Sigmoid colon (tissue), 7 donors: ENCODE measurements around the gene REC8. TPM values are rescaled to one million over a fixed set of nuclear protein-coding genes. Genes with fewer than 3 reads are reported as not detected.

Source experiments
- DNase-seq: peaks from one replicate; pipeline ENCODE4 v3.0.0-alpha.2; 2019
- H3K27ac ChIP-seq, 4 donors: fragments of 200-600 bp; sonication (generic); one replicate each; pipeline ENCODE4 v1.5.1; 2016 to 2019; ENCODE audit warnings: mild to moderate bottlenecking in 1 of 4
- H3K27me3 ChIP-seq, 3 donors: fragments of 200-600 bp; sonication (generic); one replicate each; pipeline ENCODE4 v1.5.1; 2019; ENCODE audit warnings: mild to moderate bottlenecking in 1 of 3
- H3K36me3 ChIP-seq, 4 donors: fragments of 200-600 bp; sonication (generic); one replicate each; pipeline ENCODE4 v1.5.1; 2016 to 2019
- H3K4me1 ChIP-seq, 4 donors: fragments of 200-600 bp; sonication (generic); one replicate each; pipeline ENCODE4 v1.5.1; 2017 to 2019
- H3K4me3 ChIP-seq, 4 donors: fragments of 200-600 bp; sonication (generic); one replicate each; pipeline ENCODE4 v1.5.1; 2017 to 2019; ENCODE audit warnings: mild to moderate bottlenecking in 2 of 4, moderate library complexity in 1 of 4
- H3K9me3 ChIP-seq, 4 donors: fragments of 200-600 bp in 3 of 4; sonication (generic) in 3 of 4; one replicate each; pipeline versions ENCODE4 v1.5.1 to v1.6.1; 2013 to 2019
- EP300 ChIP-seq, 4 donors: sonication (generic); formaldehyde crosslinking; IDR thresholded peaks; one replicate each; pipeline ENCODE4 v1.6.1; 2017; ENCODE audit warnings: antibody characterized with exemption in 4 of 4
- POLR2A ChIP-seq, 2 donors: fragments of 450-650 bp; IDR thresholded peaks; one replicate each; pipeline ENCODE4 v1.6.1; 2016; ENCODE audit warnings: antibody characterized with exemption in 2 of 2, mild to moderate bottlenecking in 2 of 2, moderate library complexity in 2 of 2
- POLR2AphosphoS5 ChIP-seq, 4 donors: sonication (generic); formaldehyde crosslinking; IDR thresholded peaks; one replicate each; pipeline ENCODE4 v1.6.1; 2017; ENCODE audit warnings: antibody characterized with exemption in 4 of 4
- WGBS, 2 donors: extraction: QIAGEN DNeasy Blood & Tissue Kit; methylation state at CpG; one replicate each; pipeline ENCODE4 v1.1.7; 2013; 5-methylcytosine and 5-hydroxymethylcytosine counted together
- intact Hi-C: fragments of 100-400 bp; cut with DNase I; formaldehyde crosslinking; loops from one replicate; pipeline ENCODE4 v1.15.1; 2023
- polyA plus RNA-seq, 3 donors: library from polyadenylated mRNA; stranded (reverse); fragments of 200-250 nt; gene quantifications; one replicate each; pipeline ENCODE4 v1.2.3, GENCODE V29; 2013
- total RNA-seq, 4 donors: library from RNA; depleted of rRNA; stranded (reverse); fragments of >200 nt; gene quantifications; one replicate each; pipeline ENCODE4 v1.1.0, GENCODE V29; 2016
- TF ChIP-seq, protein P1 (sequence below), 4 experiments: fragments of 450-650 bp in 3 of 4; fragments of 200-600 bp in 1 of 4; IDR thresholded peaks; one replicate each; pipeline ENCODE4 v1.5.1; 2016 to 2019; ENCODE audit warnings: antibody characterized with exemption in 4 of 4, mild to moderate bottlenecking in 3 of 4, moderate library complexity in 2 of 4
- donor health status: healthy with polysubstance abuse.
- donor health status: Bipolar disorder and iron deficiency.
- donor health status: healthy.

REC8 gene
- total and polyA plus RNA-seq, 7 donors, result 1.8 to 24.1 (median 6.4) TPM

DNA sequence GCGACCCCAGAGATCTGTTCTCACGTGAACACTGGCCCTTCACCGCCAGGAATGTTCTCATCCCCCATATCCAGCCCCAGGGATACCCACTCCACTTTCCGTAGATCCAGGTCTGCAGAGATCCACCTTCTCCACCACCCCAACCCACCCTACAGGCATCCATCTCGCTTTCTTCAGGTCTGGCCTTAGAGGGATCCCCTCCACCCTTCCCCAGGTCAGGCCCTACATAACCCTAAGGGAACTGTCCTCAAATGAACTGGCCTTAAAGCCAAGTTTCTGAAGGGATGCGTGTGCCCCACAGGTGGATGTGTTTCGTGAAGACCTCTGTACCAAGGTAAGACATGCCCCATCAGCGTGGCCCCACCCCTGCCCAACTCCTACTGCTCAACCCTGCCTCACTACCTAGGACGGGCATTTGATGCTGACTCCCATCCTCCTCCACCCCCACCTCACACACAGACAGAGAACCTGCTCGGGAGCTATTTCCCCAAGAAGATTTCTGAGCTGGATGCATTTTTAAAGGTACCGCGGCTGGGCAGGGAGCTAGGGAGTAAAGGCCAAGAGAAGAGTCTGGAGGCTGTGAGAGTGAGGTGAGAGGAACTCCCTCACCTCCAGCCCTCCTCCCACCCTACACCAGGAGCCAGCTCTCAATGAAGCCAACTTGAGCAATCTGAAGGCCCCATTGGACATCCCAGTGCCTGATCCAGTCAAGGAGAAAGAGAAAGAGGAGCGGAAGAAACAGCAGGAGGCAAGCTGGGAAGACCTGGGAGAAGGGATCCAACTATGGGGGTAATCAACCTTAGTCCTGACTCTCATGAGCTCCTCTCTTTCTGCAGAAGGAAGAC is 35.0 kb upstream of the REC8 start:
- peaks cover 0 to 45% (median 37%) of the 10 kb centered on the region in 4 donors for H3K4me1 ChIP-seq
- peak overlapping the region; percentile 85 to 99 (median 96) for H3K4me3 ChIP-seq
- no peak for DNase-seq
- no peaks in the 10 kb centered on the region for H3K9me3 ChIP-seq
- H3K27me3 ChIP-seq, result no peaks in the 10 kb centered on the region
- intact Hi-C loops, result loop anchor here (2.0 to 5.0 kb wide), 2 partner anchors 22 to 580 kb away; partner anchors contain the start of genes DCAF11, NRL and THTPA
- whole genome bisulfite sequencing, 2 donors, result 19 to 35% methylated on average over 13 of the region's 13 CpGs
- peaks cover 14 to 24% (median 17%) of the 10 kb centered on the region in 4 donors for H3K36me3 ChIP-seq
- TF ChIP-seq, protein P1, sequence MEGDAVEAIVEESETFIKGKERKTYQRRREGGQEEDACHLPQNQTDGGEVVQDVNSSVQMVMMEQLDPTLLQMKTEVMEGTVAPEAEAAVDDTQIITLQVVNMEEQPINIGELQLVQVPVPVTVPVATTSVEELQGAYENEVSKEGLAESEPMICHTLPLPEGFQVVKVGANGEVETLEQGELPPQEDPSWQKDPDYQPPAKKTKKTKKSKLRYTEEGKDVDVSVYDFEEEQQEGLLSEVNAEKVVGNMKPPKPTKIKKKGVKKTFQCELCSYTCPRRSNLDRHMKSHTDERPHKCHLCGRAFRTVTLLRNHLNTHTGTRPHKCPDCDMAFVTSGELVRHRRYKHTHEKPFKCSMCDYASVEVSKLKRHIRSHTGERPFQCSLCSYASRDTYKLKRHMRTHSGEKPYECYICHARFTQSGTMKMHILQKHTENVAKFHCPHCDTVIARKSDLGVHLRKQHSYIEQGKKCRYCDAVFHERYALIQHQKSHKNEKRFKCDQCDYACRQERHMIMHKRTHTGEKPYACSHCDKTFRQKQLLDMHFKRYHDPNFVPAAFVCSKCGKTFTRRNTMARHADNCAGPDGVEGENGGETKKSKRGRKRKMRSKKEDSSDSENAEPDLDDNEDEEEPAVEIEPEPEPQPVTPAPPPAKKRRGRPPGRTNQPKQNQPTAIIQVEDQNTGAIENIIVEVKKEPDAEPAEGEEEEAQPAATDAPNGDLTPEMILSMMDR (IDR thresholded peaks at IDR 0.05), result no peak
- no peak for TF ChIP-seq POLR2AphosphoS5 (IDR thresholded peaks at IDR 0.05)
- TF ChIP-seq EP300 (IDR thresholded peaks at IDR 0.05), result no peak
- no peak for TF ChIP-seq POLR2A (IDR thresholded peaks at IDR 0.05)
- H3K27ac ChIP-seq, result peak overlapping the region; percentile 93 to 95 (median 94)

DNA sequence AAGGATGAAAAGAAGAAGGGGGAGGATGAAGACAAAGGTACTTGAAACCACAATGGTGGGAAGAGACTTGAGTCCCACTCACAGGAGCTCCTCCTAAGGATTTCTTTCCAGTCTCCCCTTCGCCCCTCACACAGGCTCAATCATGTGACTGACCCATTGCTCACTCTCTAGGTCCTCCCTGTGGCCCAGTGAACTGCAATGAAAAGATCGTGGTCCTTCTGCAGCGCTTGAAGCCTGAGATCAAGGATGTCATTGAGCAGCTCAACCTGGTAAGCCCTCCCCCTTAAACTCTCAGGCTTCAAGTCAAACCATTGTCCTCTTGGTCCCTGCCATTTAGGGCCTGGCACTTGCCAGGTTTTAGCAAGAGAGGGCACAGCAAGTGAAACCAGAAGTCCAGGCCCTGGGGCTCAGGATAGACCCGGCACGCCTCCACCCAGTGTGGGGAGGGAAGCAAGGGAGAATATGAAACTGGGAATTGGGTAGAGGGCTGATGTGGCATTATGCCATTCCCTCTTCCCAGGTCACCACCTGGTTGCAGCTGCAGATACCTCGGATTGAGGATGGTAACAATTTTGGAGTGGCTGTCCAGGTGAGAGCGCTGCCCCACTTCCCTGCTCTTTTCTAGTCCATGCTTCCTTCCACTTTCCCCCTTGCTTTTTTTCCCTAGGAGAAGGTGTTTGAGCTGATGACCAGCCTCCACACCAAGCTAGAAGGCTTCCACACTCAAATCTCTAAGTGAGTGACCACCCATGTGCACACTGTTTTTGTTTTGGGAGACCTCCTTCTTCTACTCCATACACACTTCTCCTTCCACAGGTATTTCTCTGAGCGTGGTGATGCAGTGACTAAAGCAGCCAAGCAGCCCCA is 34.1 kb upstream of the REC8 start:
- intact Hi-C loops, result loop anchor here (2.0 to 5.0 kb wide), 2 partner anchors 23 to 580 kb away; partner anchors contain the start of genes DCAF11, NRL and THTPA
- 85 to 91% methylated on average over 8 of the region's 8 CpGs for WGBS, 2 donors
- Histone ChIP-seq H3K9me3 (no peaks in the 10 kb centered on the region), H3K27ac (peak overlapping the region; percentile 93 to 95 (median 94)), H3K36me3 (peaks cover 14 to 24% (median 17%) of the 10 kb centered on the region in 4 donors), H3K27me3 (no peaks in the 10 kb centered on the region), H3K4me3 (no peak overlapping the region), H3K4me1 (peaks cover 0 to 50% (median 41%) of the 10 kb centered on the region in 4 donors)
- TF ChIP-seq, protein P1 (IDR thresholded peaks at IDR 0.05), result no peak
- no peak for TF ChIP-seq POLR2A (IDR thresholded peaks at IDR 0.05)
- TF ChIP-seq POLR2AphosphoS5 (IDR thresholded peaks at IDR 0.05), result no peak
- no peak for TF ChIP-seq EP300 (IDR thresholded peaks at IDR 0.05)
- no peak for DNase-seq

DNA sequence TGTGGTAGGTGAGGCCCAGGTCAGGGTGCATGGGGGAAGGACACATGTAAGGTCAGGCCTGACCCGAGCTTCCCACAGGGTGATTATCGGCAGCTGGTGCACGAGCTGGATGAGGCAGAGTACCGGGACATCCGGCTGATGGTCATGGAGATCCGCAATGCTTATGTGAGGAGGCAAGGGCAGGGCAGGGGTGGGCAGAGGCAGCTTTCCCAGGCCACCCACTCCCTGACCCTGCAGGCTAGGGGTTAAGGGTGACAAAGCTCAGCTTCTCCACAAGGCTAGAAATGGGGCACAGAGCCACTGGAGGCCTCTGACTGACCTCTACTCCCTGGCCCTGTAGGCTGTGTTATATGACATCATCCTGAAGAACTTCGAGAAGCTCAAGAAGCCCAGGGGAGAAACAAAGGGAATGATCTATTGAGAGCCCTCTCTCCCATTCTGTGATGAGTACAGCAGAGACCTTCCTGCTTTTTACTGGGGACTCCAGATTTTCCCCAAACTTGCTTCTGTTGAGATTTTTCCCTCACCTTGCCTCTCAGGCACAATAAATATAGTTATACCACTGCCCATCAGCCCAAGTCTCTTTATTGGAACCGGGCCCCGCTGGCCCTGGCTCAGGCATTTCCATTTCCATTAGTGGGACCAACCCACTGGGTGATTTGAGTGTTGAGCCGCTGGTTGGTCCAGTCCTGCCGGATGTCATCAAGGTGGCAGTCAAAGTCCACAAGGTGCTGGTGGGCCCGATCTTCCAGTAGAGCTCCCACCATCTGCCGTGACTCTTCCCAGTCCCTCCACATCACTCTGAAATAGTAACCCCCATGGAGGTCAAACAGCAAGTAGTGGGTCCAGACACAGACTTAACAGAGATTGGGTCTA is 33.2 kb upstream of the REC8 start:
- Histone ChIP-seq H3K4me1 (peaks cover 0 to 50% (median 41%) of the 10 kb centered on the region in 4 donors), H3K27me3 (no peaks in the 10 kb centered on the region), H3K4me3 (no peak overlapping the region), H3K36me3 (peaks cover 14 to 27% (median 17%) of the 10 kb centered on the region in 4 donors), H3K9me3 (no peaks in the 10 kb centered on the region), H3K27ac (peak overlapping the region in 2 of 4 donors; percentile 4 to 10)
- WGBS, 2 donors, result 79 to 86% methylated on average over 13 of the region's 13 CpGs
- intact Hi-C loops, result loop anchor here (5.0 kb wide), 1 partner anchor 581 kb away; the partner anchor contains the start of gene THTPA
- DNase-seq, result no peak
- no peak for TF ChIP-seq EP300 (IDR thresholded peaks at IDR 0.05)
- TF ChIP-seq POLR2AphosphoS5 (IDR thresholded peaks at IDR 0.05), result no peak
- TF ChIP-seq, protein P1 (IDR thresholded peaks at IDR 0.05), result no peak
- no peak for TF ChIP-seq POLR2A (IDR thresholded peaks at IDR 0.05)
